GM10266 (cell line): ENCODE results near the gene ADRB1.

Experiments used
- DNase-seq: peaks from one replicate; pipeline ENCODE4 v3.0.0; 2012; ENCODE audit errors: extremely low spot score
- CTCF ChIP-seq: IDR thresholded peaks from 2 replicates; pipeline ENCODE4 v1.5.1; 2012; ENCODE audit warnings: mild to moderate bottlenecking, low read depth; ENCODE audit not compliant: control insufficient read depth, insufficient read depth; ENCODE audit errors: missing control alignments

The ADRB1 gene

GRCh38 chr10:114019226-114019625 is 24.4 kb upstream of the ADRB1 start:
- no peak for DNase-seq
- no peak for TF ChIP-seq CTCF

GRCh38 chr10:114021154-114021553 is 22.5 kb upstream of the ADRB1 start:
- DNase-seq: no peak
- no peak for TF ChIP-seq CTCF

- no peak for TF ChIP-seq CTCF
These were observed 21.7 kb upstream of the ADRB1 start for GRCh38 chr10:114021717-114022680.

GRCh38 chr10:114022766-114023597 is 20.7 kb upstream of the ADRB1 start:
- TF ChIP-seq CTCF: no peak
- DNase-seq: no peak

More at GRCh38 chr10:114021717-114022680, 21.7 kb upstream of the ADRB1 start:
- no peak for DNase-seq

DNA sequence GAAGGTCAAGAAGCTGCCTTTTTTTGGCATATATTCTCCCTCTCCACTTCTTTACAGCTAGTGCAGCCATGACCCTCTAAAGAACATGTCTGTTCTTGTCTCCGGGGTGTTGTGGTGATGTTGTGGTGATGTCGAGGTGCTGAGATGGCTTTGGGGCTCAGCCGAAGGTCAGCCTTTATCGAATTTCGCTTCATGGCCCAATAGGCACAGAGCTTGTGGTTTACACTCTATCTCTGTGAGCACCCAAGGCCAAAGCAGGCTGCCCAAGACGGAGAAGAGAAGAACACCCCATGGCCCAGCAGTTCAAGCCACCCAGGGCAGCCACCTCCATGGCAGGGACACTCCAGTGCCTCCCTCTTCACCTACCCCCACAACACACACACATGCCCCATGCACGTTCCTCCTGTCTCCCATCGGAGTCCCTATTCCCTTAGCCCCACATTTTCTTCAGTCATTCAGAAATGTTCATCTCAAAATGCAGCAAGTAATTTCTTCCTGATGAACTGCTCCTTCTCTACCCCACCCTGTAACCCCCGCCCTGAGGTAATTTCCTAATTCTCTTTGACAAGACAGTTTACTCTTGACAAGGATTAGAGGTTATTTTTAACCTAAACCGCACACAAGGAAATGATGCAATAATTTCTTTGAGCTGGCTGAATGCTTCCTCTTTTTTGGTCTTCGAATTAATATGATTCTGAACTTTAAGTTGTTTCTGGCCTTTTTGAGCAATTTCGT is 18.6 kb upstream of the ADRB1 start:
- DNase-seq: peak; percentile 64

More for the DNA sequence above, 18.6 kb upstream of the ADRB1 start:
- no peak for TF ChIP-seq CTCF
